GM12865 (cell line): ENCODE measurements around the gene PFN4.
A peak's percentile ranks its signal among the peaks of the same experiment; 100 is the strongest.

ENCODE experiments used
- DNase-seq: peaks from one replicate; pipeline ENCODE4 v3.0.0; 2010; ENCODE audit warnings: low read depth
- H3K4me3 ChIP-seq: 2 replicates; pipeline ENCODE4 v1.5.1; 2011; ENCODE audit warnings: mild to moderate bottlenecking, low read depth, low read length, control low read depth
- CTCF ChIP-seq: IDR thresholded peaks from 2 replicates; pipeline ENCODE4 v1.5.1; 2011; ENCODE audit warnings: low read length, control low read depth, low read depth, inconsistent platforms; ENCODE audit not compliant: insufficient read depth; ENCODE audit errors: missing control alignments

Gene PFN4

GRCh38 chr2:24075259-24075658 is 47.9 kb downstream of the PFN4 start:
- DNase-seq: no peak
- peak overlapping the region; percentile 85 for H3K4me3 ChIP-seq
- no peak for TF ChIP-seq CTCF

GRCh38 chr2:24073816-24074215 is 49.3 kb downstream of the PFN4 start:
- no peak for DNase-seq
- H3K4me3 ChIP-seq: no peak overlapping the region
- no peak for TF ChIP-seq CTCF

- no peak overlapping the region for H3K4me3 ChIP-seq
- no peak for TF ChIP-seq CTCF
- DNase-seq: no peak
These were observed 50.9 kb downstream of the PFN4 start for GRCh38 chr2:24072259-24072658.

- no peak for DNase-seq
- no peak for TF ChIP-seq CTCF
- no peak overlapping the region for H3K4me3 ChIP-seq
These were observed 57.8 kb downstream of the PFN4 start for GRCh38 chr2:24065341-24065740.
